Measurements from ENCODE around the gene CORIN. TPM values are rescaled to one million over a fixed set of nuclear protein-coding genes. Genes with fewer than 3 reads are reported as not detected.
A peak's percentile ranks its signal among the peaks of the same experiment; 100 is the strongest.

The CORIN gene
- polyA plus RNA-seq, 6 donors from 2014 or later, result 0.05 to 0.12 TPM; not detected in 4

DNA sequence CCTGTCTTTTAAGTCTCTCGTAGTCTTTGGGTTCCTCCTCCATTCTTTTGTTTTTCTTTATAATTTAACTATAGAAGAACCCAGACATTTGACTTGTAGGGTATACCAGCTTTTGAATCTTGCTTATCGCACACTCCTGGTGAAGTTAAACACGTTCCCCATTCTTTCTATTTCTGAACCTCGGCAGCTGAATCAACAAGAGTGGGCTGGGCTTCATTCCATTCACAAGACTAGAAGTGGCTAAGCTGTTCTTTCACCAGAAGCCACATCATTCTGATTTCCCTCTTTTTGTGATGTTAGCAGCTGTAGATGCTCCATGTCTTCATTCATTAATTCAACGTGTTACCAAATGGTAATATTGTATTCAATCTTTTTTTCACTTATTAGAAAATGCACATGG is 167.9 kb downstream of the CORIN start:
- DNase-seq (no peak), ATAC-seq (ENCODE audit: low read depth in 2 of 2) (no peak)
- no peak overlapping the region for H3K4me3 Mint-ChIP-seq
- no peak overlapping the region for H3K27ac Mint-ChIP-seq
- no peaks in the 10 kb centered on the region for H3K9me3 Mint-ChIP-seq
- H3K4me1 Mint-ChIP-seq, result no peaks in the 10 kb centered on the region
- no peaks in the 10 kb centered on the region for H3K36me3 Mint-ChIP-seq
- peaks cover 16 to 43% (median 20%) of the 10 kb centered on the region in 3 donors for H3K27me3 Mint-ChIP-seq

GRCh38 chr4:47668810-47669408 is 169.0 kb downstream of the CORIN start:
- ATAC-seq (ENCODE audit: low read depth in 2 of 2), result peak in 1 of 2 donors; percentile 59

GRCh38 chr4:47668256-47668655 is 169.6 kb downstream of the CORIN start:
- H3K27ac Mint-ChIP-seq, result no peak overlapping the region
- no peaks in the 10 kb centered on the region for H3K9me3 Mint-ChIP-seq
- H3K4me1 Mint-ChIP-seq, result no peaks in the 10 kb centered on the region
- H3K36me3 Mint-ChIP-seq, result no peaks in the 10 kb centered on the region
- no peak for ATAC-seq (ENCODE audit: low read depth in 2 of 2)
- no peak overlapping the region for H3K4me3 Mint-ChIP-seq
- DNase-seq, result no peak
- H3K27me3 Mint-ChIP-seq, result peaks cover 16 to 29% (median 17%) of the 10 kb centered on the region in 3 donors

More at GRCh38 chr4:47668810-47669408, 169.0 kb downstream of the CORIN start:
- Mint-ChIP-seq H3K27ac (no peak overlapping the region), H3K9me3 (no peaks in the 10 kb centered on the region), H3K36me3 (no peaks in the 10 kb centered on the region), H3K4me1 (no peaks in the 10 kb centered on the region), H3K27me3 (peaks cover 16 to 36% (median 20%) of the 10 kb centered on the region in 3 donors), H3K4me3 (no peak overlapping the region)
- peak; percentile 25 for DNase-seq

- DNase-seq (no peak), ATAC-seq (ENCODE audit: low read depth in 2 of 2) (no peak)
- no peaks in the 10 kb centered on the region for H3K36me3 Mint-ChIP-seq
- H3K27me3 Mint-ChIP-seq, result peaks cover 16 to 28% (median 16%) of the 10 kb centered on the region in 3 donors
- H3K9me3 Mint-ChIP-seq, result no peaks in the 10 kb centered on the region
- H3K4me1 Mint-ChIP-seq, result no peaks in the 10 kb centered on the region
- no peak overlapping the region for H3K4me3 Mint-ChIP-seq
- H3K27ac Mint-ChIP-seq, result no peak overlapping the region
These were observed 170.3 kb downstream of the CORIN start for GRCh38 chr4:47667552-47667951.

GRCh38 chr4:47664051-47664826 is 173.6 kb downstream of the CORIN start:
- peak overlapping the region in 1 of 6 donors; percentile 16 for H3K27ac Mint-ChIP-seq
- H3K36me3 Mint-ChIP-seq, result no peaks in the 10 kb centered on the region
- DNase-seq, result no peak
- ATAC-seq (ENCODE audit: low read depth in 2 of 2), result no peak
- H3K27me3 Mint-ChIP-seq, result peaks cover 16 to 19% (median 16%) of the 10 kb centered on the region in 3 donors
- no peaks in the 10 kb centered on the region for H3K9me3 Mint-ChIP-seq
- H3K4me3 Mint-ChIP-seq, result no peak overlapping the region
- H3K4me1 Mint-ChIP-seq, result no peaks in the 10 kb centered on the region

- Mint-ChIP-seq H3K9me3 (no peaks in the 10 kb centered on the region), H3K4me1 (no peaks in the 10 kb centered on the region), H3K27me3 (peaks cover 16 to 19% (median 17%) of the 10 kb centered on the region in 3 donors), H3K36me3 (no peaks in the 10 kb centered on the region), H3K27ac (no peak overlapping the region), H3K4me3 (no peak overlapping the region)
- ATAC-seq (ENCODE audit: low read depth in 2 of 2), result no peak
- no peak for DNase-seq
These were observed 174.9 kb downstream of the CORIN start for GRCh38 chr4:47662975-47663374.

- Mint-ChIP-seq H3K27ac (no peak overlapping the region), H3K4me3 (no peak overlapping the region), H3K36me3 (no peaks in the 10 kb centered on the region), H3K4me1 (no peaks in the 10 kb centered on the region), H3K27me3 (peaks cover 7 to 17% (median 11%) of the 10 kb centered on the region in 3 donors), H3K9me3 (no peaks in the 10 kb centered on the region)
- DNase-seq (no peak), ATAC-seq (ENCODE audit: low read depth in 2 of 2) (no peak)
These were observed 176.1 kb downstream of the CORIN start for GRCh38 chr4:47661741-47662140.

GRCh38 chr4:47659342-47659741 is 178.5 kb downstream of the CORIN start:
- H3K9me3 Mint-ChIP-seq, result no peaks in the 10 kb centered on the region
- DNase-seq (no peak), ATAC-seq (ENCODE audit: low read depth in 2 of 2) (no peak)
- no peaks in the 10 kb centered on the region for H3K4me1 Mint-ChIP-seq
- no peak overlapping the region for H3K27ac Mint-ChIP-seq
- peaks cover 0 to 7% (median 0%) of the 10 kb centered on the region in 3 donors for H3K27me3 Mint-ChIP-seq
- H3K36me3 Mint-ChIP-seq, result no peaks in the 10 kb centered on the region
- no peak overlapping the region for H3K4me3 Mint-ChIP-seq

DNA sequence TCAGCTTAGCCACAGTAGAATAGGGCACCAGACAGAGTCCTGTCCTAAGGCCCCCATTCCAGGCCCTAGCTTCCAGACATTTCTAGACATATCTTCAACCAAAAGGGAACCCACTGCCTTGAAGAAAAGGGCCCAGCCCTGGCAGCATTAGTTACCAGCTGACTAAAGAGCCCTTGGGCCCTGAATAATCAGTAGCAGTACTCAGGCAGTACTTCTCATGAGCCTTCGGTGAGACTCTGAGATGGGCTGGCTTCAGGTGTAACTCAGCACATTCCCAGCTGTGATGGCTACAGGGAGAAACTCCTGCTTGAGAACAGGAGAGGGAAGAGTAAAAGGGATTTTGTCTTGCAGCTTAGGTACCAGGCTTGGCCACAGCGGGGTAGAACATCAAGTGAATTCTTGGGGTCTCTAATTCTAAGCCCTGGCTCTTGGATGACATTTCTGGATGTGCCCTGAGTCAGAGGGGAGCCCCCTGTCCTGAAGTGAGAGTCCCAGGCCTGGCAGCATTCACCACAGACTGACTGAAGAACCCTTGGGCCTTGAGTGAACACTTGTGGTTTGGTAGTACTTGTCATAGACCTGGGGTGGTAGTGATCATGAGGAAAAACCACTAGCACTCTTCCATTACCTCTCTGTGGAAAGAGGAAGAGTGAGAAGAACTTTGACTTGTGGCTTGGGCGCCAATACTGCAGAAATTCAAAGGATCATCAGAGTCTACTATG is 182.7 kb downstream of the CORIN start:
- no peak overlapping the region for H3K4me3 Mint-ChIP-seq
- no peaks in the 10 kb centered on the region for H3K9me3 Mint-ChIP-seq
- H3K4me1 Mint-ChIP-seq, result peaks cover 0 to 3% (median 0%) of the 10 kb centered on the region in 3 donors
- peaks cover 0 to 7% (median 0%) of the 10 kb centered on the region in 3 donors for H3K27me3 Mint-ChIP-seq
- ATAC-seq (ENCODE audit: low read depth in 2 of 2) (no peak), DNase-seq (no peak)
- no peaks in the 10 kb centered on the region for H3K36me3 Mint-ChIP-seq
- H3K27ac Mint-ChIP-seq, result no peak overlapping the region

GRCh38 chr4:47652092-47652491 is 185.8 kb downstream of the CORIN start:
- no peak overlapping the region for H3K4me3 Mint-ChIP-seq
- no peak for ATAC-seq (ENCODE audit: low read depth in 2 of 2)
- no peaks in the 10 kb centered on the region for H3K9me3 Mint-ChIP-seq
- no peak for DNase-seq
- H3K36me3 Mint-ChIP-seq, result no peaks in the 10 kb centered on the region
- peaks cover 0 to 10% (median 0%) of the 10 kb centered on the region in 3 donors for H3K27me3 Mint-ChIP-seq
- H3K4me1 Mint-ChIP-seq, result peaks cover 0 to 3% (median 0%) of the 10 kb centered on the region in 3 donors
- H3K27ac Mint-ChIP-seq, result no peak overlapping the region

GRCh38 chr4:47651231-47651630 is 186.6 kb downstream of the CORIN start:
- no peak for ATAC-seq (ENCODE audit: low read depth in 2 of 2)
- H3K4me3 Mint-ChIP-seq, result no peak overlapping the region
- no peak for DNase-seq

DNA sequence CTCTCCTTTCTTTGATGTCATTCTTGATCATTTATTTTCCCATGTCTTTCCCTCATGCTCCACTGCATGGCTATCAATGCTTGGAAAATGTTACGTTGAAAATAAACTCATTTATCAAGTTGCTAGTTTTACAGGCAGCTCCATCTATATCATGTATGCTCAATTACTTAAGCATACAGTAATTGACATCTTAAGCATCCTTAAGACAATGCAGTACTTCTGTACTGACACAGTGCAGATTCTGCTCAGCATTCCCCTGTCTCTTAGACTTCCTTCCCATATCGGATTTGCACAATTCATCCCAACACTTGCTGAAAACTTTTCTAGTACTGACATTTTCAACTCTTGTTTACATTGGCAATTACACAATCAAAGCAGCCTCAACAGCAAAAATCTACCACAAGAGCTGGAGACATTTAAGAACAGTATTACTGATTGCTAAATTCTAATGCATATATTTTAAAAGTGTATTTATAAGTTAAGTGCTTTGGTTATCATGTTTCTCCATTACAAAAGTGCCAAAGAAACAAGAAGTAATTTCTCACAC is 187.2 kb downstream of the CORIN start:
- ATAC-seq (ENCODE audit: low read depth in 2 of 2), result no peak
- H3K4me3 Mint-ChIP-seq, result peak overlapping the region in 1 of 8 donors; percentile 2
- no peak overlapping the region for H3K27ac Mint-ChIP-seq
- no peaks in the 10 kb centered on the region for H3K9me3 Mint-ChIP-seq
- no peak for DNase-seq
- no peaks in the 10 kb centered on the region for H3K36me3 Mint-ChIP-seq
- peaks cover 0 to 3% (median 0%) of the 10 kb centered on the region in 3 donors for H3K4me1 Mint-ChIP-seq
- H3K27me3 Mint-ChIP-seq, result peaks cover 0 to 10% (median 0%) of the 10 kb centered on the region in 3 donors

More at GRCh38 chr4:47651231-47651630, 186.6 kb downstream of the CORIN start:
- peaks cover 0 to 10% (median 0%) of the 10 kb centered on the region in 3 donors for H3K27me3 Mint-ChIP-seq
- peaks cover 0 to 3% (median 0%) of the 10 kb centered on the region in 3 donors for H3K4me1 Mint-ChIP-seq
- H3K36me3 Mint-ChIP-seq, result no peaks in the 10 kb centered on the region
- no peaks in the 10 kb centered on the region for H3K9me3 Mint-ChIP-seq
- no peak overlapping the region for H3K27ac Mint-ChIP-seq

DNA sequence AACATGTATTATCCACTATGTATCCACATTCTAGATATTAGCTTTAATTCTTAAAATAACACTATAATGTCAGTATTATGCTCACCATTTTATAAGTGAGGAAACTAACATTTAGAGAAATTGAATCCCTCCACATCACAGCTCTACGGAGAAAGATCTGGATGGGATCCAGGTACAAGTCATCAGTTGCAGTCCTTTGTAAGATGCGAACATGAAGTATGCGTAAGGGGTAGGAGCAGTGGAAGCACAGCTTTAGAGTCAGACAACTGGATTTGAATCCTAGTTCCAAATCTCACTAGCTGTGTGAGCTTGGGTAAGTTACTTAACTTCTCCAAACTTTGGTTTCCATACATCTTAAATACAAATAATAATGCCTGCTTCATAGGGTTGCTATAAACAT is 190.3 kb downstream of the CORIN start:
- H3K36me3 Mint-ChIP-seq, result no peaks in the 10 kb centered on the region
- H3K4me1 Mint-ChIP-seq, result peaks cover 0 to 3% (median 0%) of the 10 kb centered on the region in 3 donors
- H3K9me3 Mint-ChIP-seq, result no peaks in the 10 kb centered on the region

More for the DNA sequence above, 190.3 kb downstream of the CORIN start:
- DNase-seq (no peak), ATAC-seq (ENCODE audit: low read depth in 2 of 2) (no peak)
- H3K27ac Mint-ChIP-seq, result no peak overlapping the region
- H3K27me3 Mint-ChIP-seq, result peaks cover 0 to 17% (median under 1%) of the 10 kb centered on the region in 3 donors
- H3K4me3 Mint-ChIP-seq, result no peak overlapping the region
